Left ventricle myocardium superior (tissue), 1 donor: ENCODE measurements around the gene SMG6. TPM values are rescaled to one million over a fixed set of nuclear protein-coding genes. Genes with fewer than 3 reads are reported as not detected.
"Not testable (repeated sequence)": the region's sequence is repeated elsewhere in the genome, so short reads cannot be mapped to it uniquely, and the experiment has no call there.

Experiments used
- ATAC-seq: fragments of 200-7000 bp; cut with Tn5 transposase; one replicate; pipeline ENCODE4 v1.9.1; 2020; ENCODE audit warnings: mild to moderate bottlenecking, moderate library complexity
- DNase-seq: peaks from one replicate; pipeline ENCODE4 v3.0.0-alpha.2; 2020
- intact Hi-C: fragments of 100-400 bp; cut with micrococcal nuclease; formaldehyde crosslinking; loops from one replicate; pipeline ENCODE4 v1.11.0; 2022
- total RNA-seq: library from RNA; stranded (reverse); fragmentation: NEBNext Ultra II Directional; extraction: Animal tissue kit (Norgen Biotek cat#: 25700); gene quantifications from one replicate; pipeline ENCODE4 v1.2.1, GENCODE V29; 2021
- donor health status: DM: no; HTN: yes; CAD: no; lungs with severe emphysema.

The SMG6 gene
- total RNA-seq, 1 donor from 2014 or later = 18.2 TPM

- DNase-seq (no peak), ATAC-seq (peak; percentile 41)
- intact Hi-C loops = no loop called here
These were observed 37.3 kb downstream of the SMG6 start for GRCh38 chr17:2266045-2266864.

GRCh38 chr17:2265166-2265565 is 38.4 kb downstream of the SMG6 start:
- ATAC-seq, DNase-seq, intact Hi-C loops: not testable (repeated sequence)

- peak; percentile 11 for ATAC-seq
- no peak for DNase-seq
- intact Hi-C loops = no loop called here
These were observed 39.3 kb downstream of the SMG6 start for GRCh38 chr17:2264067-2264860.

- intact Hi-C loops = no loop called here
- DNase-seq (no peak), ATAC-seq (no peak)
These were observed 40.2 kb downstream of the SMG6 start for GRCh38 chr17:2263183-2264066.

GRCh38 chr17:2262135-2262587 is 41.4 kb downstream of the SMG6 start:
- intact Hi-C loops = no loop called here
- no peak for DNase-seq
- peak; percentile 35 for ATAC-seq

- intact Hi-C loops = no loop called here
- ATAC-seq (no peak), DNase-seq (no peak)
These were observed 43.6 kb downstream of the SMG6 start for GRCh38 chr17:2259769-2260536.

GRCh38 chr17:2258830-2259229 is 44.8 kb downstream of the SMG6 start:
- ATAC-seq, DNase-seq, intact Hi-C loops: not testable (repeated sequence)

GRCh38 chr17:2253768-2254406 is 49.7 kb downstream of the SMG6 start:
- ATAC-seq (no peak), DNase-seq (no peak)
- intact Hi-C loops = no loop called here

- ATAC-seq = no peak
- intact Hi-C loops = no loop called here
These were observed 50.2 kb downstream of the SMG6 start for GRCh38 chr17:2253362-2253761.

GRCh38 chr17:2251098-2251497 is 52.5 kb downstream of the SMG6 start:
- ATAC-seq = no peak

More at GRCh38 chr17:2253362-2253761, 50.2 kb downstream of the SMG6 start:
- no peak for DNase-seq

GRCh38 chr17:2250140-2251095 is 53.2 kb downstream of the SMG6 start:
- intact Hi-C loops = no loop called here
- DNase-seq (no peak), ATAC-seq (no peak)

More at GRCh38 chr17:2251098-2251497, 52.5 kb downstream of the SMG6 start:
- DNase-seq = no peak
- intact Hi-C loops = no loop called here

- ATAC-seq = no peak
- intact Hi-C loops = loop anchor here (10.0 kb wide), 1 partner anchor 152 kb away; no protein-coding TSS in a partner anchor
- DNase-seq = no peak
These were observed 56.6 kb downstream of the SMG6 start for GRCh38 chr17:2247005-2247404.

GRCh38 chr17:2244545-2245525 is 58.8 kb downstream of the SMG6 start:
- peak; percentile 92 for DNase-seq
- intact Hi-C loops = loop anchor here (5.0 to 10.0 kb wide), 2 partner anchors 150 to 193 kb away; no protein-coding TSS in a partner anchor

GRCh38 chr17:2243953-2244352 is 59.6 kb downstream of the SMG6 start:
- DNase-seq (no peak), ATAC-seq (no peak)
- intact Hi-C loops = loop anchor here (5.0 to 10.0 kb wide), 2 partner anchors 149 to 192 kb away; no protein-coding TSS in a partner anchor

More at GRCh38 chr17:2244545-2245525, 58.8 kb downstream of the SMG6 start:
- peak; percentile 89 for ATAC-seq

GRCh38 chr17:2241823-2242222 is 61.8 kb downstream of the SMG6 start:
- no peak for ATAC-seq

More at GRCh38 chr17:2241823-2242222, 61.8 kb downstream of the SMG6 start:
- intact Hi-C loops = loop anchor here (5.0 to 10.0 kb wide), 2 partner anchors 147 to 190 kb away; no protein-coding TSS in a partner anchor
- no peak for DNase-seq
